NCI-H446 treated with DMSO at 0.1 percent for 48 hours (cell line): ENCODE data around the gene CCL22.

ENCODE experiments used
- DNase-seq: peaks from one replicate; lab custom pipeline; 2025; lab: John Stamatoyannopoulos, UW

CCL22 gene

DNA sequence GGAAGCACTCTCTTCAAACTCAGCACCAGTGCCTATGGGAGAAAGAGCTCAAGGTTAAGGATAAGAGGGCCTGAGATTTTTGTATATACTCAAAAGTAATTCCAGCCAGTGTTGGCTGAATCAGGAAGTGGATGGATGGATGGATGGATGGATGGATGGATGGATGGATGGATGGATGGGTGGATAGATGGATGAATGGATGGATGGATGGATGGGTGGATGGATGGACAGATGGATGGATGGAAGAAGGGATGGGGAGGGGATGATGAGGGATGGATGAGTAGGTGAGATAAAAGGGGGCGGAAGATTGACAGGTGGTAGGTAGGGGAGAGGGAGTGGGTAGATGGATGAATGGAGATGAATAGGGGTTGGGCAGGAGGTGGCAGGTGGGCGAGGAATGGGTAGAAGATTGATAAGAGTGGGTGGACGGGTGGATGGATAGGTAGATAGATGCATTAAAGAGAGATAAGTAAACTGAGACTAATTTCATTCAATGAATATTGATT lies 17.8 kb downstream of the CCL22 start:
- DNase-seq: no peak

GRCh38 chr16:57377080-57377841 lies 18.7 kb downstream of the CCL22 start:
- no peak for DNase-seq

- no peak for DNase-seq
Measured at GRCh38 chr16:57379579-57379978, 21.0 kb downstream of the CCL22 start.

DNA sequence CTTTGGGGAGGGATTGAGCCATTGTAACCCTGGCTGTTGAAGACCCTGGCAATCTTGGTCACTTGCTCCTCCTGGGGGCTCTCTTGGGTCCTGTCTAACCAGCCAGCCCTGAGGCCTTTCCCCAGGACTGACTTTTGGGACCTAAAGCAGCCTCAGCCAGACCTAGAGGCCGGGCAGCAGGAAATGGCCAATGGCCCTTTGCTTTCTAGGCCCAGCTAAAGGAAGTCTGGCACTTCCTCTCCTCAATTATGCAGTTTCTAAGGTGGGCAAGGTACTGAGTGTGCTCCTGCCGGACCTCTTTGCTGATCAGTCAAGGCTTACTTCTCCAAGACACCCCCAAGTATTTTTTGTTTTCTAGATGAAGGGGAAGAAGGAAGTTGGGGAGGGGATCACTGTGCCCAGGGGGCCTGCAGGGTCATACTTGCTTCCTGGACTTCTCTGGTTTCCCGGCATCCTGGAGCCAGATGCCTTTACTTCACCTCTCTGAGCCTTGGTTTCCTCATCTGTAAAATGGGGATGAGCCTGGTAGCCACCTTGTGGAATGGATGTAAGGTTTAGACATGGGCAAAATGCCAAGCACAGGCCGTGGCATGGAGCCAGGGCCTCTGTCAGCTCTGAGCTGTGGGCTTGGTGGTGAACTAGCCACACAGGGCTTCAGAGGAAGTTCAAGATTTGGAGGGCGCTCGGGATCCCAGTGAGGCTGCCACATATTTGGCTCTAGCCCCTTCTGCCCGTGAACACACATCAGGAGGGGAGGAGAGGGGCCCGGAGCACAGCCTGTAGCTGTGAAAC lies 22.3 kb downstream of the CCL22 start:
- no peak for DNase-seq

- no peak for DNase-seq
Measured at GRCh38 chr16:57381791-57382534, 23.4 kb downstream of the CCL22 start.

DNA sequence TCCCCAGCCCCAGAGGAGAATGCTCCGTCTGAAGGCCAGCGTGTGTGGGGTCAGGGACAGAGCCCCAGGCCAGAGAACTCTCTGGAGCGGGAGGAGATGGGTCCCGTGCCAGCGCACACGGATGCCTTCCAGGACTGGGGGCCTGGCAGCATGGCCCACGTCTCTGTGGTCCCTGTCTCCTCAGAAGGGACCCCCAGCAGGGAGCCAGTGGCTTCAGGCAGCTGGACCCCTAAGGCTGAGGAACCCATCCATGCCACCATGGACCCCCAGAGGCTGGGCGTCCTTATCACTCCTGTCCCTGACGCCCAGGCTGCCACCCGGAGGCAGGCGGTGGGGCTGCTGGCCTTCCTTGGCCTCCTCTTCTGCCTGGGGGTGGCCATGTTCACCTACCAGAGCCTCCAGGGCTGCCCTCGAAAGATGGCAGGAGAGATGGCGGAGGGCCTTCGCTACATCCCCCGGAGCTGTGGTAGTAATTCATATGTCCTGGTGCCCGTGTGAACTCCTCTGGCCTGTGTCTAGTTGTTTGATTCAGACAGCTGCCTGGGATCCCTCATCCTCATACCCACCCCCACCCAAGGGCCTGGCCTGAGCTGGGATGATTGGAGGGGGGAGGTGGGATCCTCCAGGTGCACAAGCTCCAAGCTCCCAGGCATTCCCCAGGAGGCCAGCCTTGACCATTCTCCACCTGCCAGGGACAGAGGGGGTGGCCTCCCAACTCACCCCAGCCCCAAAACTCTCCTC lies 24.1 kb downstream of the CCL22 start:
- DNase-seq: no peak

GRCh38 chr16:57383276-57384247 lies 25.0 kb downstream of the CCL22 start:
- DNase-seq: no peak

GRCh38 chr16:57384248-57385070 lies 25.9 kb downstream of the CCL22 start:
- DNase-seq: no peak

GRCh38 chr16:57385083-57385482 lies 26.5 kb downstream of the CCL22 start:
- DNase-seq: no peak

GRCh38 chr16:57386381-57386951 lies 27.9 kb downstream of the CCL22 start:
- DNase-seq: no peak

- no peak for DNase-seq
Measured at GRCh38 chr16:57387598-57388354, 29.2 kb downstream of the CCL22 start.

GRCh38 chr16:57388359-57389086 lies 29.9 kb downstream of the CCL22 start:
- no peak for DNase-seq

GRCh38 chr16:57389087-57389468 lies 30.5 kb downstream of the CCL22 start:
- DNase-seq: no peak

GRCh38 chr16:57390636-57391295 lies 32.2 kb downstream of the CCL22 start:
- DNase-seq: no peak

DNA sequence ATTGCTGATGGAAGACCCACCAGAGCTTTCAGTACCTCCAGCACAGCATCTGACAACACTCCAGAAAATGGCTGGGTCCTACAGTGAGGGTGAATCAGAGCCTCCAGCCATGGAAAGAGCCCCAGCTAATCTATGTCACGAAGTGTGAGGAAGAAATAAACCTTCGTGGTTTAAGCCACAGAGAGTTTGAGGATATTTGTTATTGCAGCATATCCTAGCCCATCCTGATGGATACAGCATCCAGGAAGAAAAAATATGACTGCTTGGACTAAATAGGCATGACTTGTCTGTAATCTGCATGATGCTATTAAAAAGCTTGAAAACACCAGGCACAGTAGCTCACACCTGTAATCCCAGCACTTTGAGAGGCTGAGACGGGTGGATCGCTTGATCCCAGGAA lies 32.7 kb downstream of the CCL22 start:
- no peak for DNase-seq

DNA sequence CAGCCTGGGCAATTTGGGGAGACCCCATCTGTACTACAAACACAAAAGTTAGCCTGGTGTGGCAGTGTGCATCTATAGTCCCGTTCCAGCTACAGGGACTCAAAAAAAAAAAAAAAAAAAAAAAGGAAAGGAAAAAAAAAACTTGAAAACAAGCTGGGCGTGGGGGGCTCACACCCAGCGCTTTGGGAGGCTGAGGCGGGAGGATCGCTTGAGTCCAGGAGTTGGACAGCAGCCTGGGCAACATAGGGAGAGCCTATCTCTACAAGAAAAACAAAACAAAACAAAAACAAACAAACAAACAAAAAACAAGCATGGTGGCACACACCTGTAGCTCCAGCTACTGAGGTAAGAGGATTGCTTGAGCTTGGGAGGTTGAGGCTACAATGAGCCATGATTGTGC lies 33.1 kb downstream of the CCL22 start:
- DNase-seq: no peak

- DNase-seq: no peak
Measured at GRCh38 chr16:57392694-57393093, 34.1 kb downstream of the CCL22 start.
